BE2C (cell line): ENCODE data around the gene YDJC.
"Not testable (repeated sequence)": the region's sequence is repeated elsewhere in the genome, so short reads cannot be mapped to it uniquely, and the experiment has no call there.

Experiments used
- DNase-seq: peaks from one replicate; pipeline ENCODE4 v3.0.0-alpha.2; 2020
- H3K27me3 ChIP-seq: fragments of 250-450 bp; sonication (Bioruptor Pico); 2 replicates; pipeline ENCODE4 v1.5.1; 2020; ENCODE audit warnings: mild to moderate bottlenecking
- H3K36me3 ChIP-seq: fragments of 250-450 bp; sonication (Bioruptor Pico); 2 replicates; pipeline ENCODE4 v1.5.1; 2020; ENCODE audit warnings: mild to moderate bottlenecking
- H3K4me1 ChIP-seq: fragments of 250-450 bp; sonication (Bioruptor Pico); 2 replicates; pipeline ENCODE4 v1.5.1; 2020
- H3K4me3 ChIP-seq: 2 replicates; pipeline ENCODE4 v1.5.1; 2011; ENCODE audit warnings: low read depth, low read length
- H3K9me3 ChIP-seq: fragments of 250-450 bp; sonication (Bioruptor Pico); 2 replicates; pipeline ENCODE4 v1.5.1; 2020
- TF ChIP-seq, protein P1 (sequence below): IDR thresholded peaks from 2 replicates; pipeline ENCODE4 v1.5.1; 2012; ENCODE audit warnings: mild to moderate bottlenecking, low read depth, low read length

The YDJC gene

GRCh38 chr22:21603973-21604372 lies 25.8 kb downstream of the YDJC start:
- Histone ChIP-seq H3K27me3 (no peaks in the 10 kb centered on the region), H3K4me1 (no peaks in the 10 kb centered on the region), H3K4me3 (no peak overlapping the region), H3K9me3 (no peaks in the 10 kb centered on the region), H3K36me3 (peaks cover 15% of the 10 kb centered on the region)
- DNase-seq: no peak
- TF ChIP-seq, protein P1, sequence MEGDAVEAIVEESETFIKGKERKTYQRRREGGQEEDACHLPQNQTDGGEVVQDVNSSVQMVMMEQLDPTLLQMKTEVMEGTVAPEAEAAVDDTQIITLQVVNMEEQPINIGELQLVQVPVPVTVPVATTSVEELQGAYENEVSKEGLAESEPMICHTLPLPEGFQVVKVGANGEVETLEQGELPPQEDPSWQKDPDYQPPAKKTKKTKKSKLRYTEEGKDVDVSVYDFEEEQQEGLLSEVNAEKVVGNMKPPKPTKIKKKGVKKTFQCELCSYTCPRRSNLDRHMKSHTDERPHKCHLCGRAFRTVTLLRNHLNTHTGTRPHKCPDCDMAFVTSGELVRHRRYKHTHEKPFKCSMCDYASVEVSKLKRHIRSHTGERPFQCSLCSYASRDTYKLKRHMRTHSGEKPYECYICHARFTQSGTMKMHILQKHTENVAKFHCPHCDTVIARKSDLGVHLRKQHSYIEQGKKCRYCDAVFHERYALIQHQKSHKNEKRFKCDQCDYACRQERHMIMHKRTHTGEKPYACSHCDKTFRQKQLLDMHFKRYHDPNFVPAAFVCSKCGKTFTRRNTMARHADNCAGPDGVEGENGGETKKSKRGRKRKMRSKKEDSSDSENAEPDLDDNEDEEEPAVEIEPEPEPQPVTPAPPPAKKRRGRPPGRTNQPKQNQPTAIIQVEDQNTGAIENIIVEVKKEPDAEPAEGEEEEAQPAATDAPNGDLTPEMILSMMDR: no peak

DNA sequence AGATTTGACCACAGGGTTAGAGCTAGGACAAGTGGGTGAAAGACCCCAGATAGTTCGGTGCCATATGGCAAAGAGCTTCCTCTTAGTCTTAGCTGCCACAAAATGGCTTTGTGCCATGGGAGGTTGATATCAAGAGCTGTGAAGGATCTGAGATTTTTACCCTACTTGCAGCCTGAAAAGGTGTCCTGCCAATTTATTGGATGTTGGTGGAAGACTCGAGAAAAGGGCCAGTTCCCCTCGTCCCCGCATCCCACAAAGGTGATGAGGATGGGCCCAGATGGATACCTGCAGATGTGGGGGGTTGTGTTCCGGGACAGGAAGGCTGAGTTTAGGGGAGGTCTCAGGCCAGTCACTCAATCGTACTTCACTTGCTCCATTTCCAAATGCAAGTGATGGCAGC lies 27.2 kb downstream of the YDJC start:
- TF ChIP-seq, protein P1: no peak
- no peaks in the 10 kb centered on the region for H3K27me3 ChIP-seq
- no peak overlapping the region for H3K4me3 ChIP-seq
- peaks cover 18% of the 10 kb centered on the region for H3K36me3 ChIP-seq
- H3K4me1 ChIP-seq: no peaks in the 10 kb centered on the region
- H3K9me3 ChIP-seq: no peaks in the 10 kb centered on the region
- no peak for DNase-seq

- no peak for DNase-seq
- no peak overlapping the region for H3K4me3 ChIP-seq
- TF ChIP-seq, protein P1: no peak
- no peaks in the 10 kb centered on the region for H3K27me3 ChIP-seq
- H3K36me3 ChIP-seq: peaks cover 39% of the 10 kb centered on the region
- H3K9me3 ChIP-seq: no peaks in the 10 kb centered on the region
- H3K4me1 ChIP-seq: no peaks in the 10 kb centered on the region
Observed at GRCh38 chr22:21599053-21599893, 30.5 kb downstream of the YDJC start.

DNA sequence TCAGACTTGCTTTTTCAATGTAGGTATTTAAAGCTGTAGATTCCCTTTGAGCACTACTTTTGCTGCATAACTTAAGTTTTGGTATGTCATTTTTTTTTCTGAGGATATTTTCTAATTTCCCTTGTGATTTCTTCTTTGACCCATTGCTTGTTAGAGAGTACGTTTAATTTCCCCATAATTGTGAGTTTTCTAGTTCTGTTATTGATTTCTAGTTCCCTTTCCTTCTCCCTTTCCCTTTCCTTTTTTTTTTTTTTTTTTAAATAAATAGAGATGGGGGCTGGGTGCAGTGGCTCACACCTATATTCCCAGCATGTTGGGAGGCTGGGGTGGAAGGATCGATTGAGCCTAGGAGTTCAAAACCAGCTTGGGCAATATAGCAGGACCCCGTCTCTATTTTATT lies 31.5 kb downstream of the YDJC start:
- TF ChIP-seq, protein P1: no peak
- H3K27me3 ChIP-seq: no peaks in the 10 kb centered on the region
- no peak overlapping the region for H3K4me3 ChIP-seq
- peaks cover 46% of the 10 kb centered on the region for H3K36me3 ChIP-seq
- DNase-seq: no peak
- H3K9me3 ChIP-seq: no peaks in the 10 kb centered on the region
- H3K4me1 ChIP-seq: no peaks in the 10 kb centered on the region

DNA sequence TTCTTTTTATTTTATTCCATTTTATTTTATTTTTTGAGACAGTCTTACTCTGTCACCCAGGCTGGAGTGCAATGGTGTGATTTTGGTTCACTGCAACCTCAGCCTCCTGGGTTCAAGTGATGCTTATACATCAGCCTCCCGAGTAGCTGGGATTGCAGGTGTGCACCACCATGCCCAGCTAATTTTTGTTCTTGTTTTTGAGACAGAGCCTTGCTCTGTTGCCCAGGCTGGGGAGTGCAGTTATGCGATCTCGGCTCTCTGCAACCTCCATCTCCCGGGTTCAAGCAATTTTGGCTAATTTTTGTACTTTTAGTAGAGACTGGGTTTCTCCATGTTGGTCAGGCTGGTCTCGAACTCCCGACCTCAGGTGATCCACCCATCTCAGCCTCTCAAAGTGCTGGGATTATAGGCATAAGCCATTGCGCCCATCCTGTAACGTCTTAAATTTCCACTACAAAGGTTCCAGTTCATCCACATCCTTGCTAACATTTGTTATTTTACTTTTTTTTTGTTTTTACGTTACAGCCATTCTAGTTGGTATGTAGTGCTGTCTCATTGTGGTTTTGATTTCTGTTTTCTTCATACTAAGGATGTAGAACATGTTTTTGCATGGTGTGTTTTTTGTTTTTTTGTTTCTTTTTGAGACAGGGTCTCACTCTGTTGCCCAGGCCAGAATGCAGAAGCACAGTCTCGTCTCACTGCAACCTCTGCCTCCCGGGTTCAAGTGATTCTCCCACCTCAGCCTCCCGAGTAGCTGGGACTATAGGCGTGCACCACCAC lies 33.3 kb downstream of the YDJC start:
- DNase-seq: not testable (repeated sequence)
- H3K36me3 ChIP-seq: peaks cover 53% of the 10 kb centered on the region

DNA sequence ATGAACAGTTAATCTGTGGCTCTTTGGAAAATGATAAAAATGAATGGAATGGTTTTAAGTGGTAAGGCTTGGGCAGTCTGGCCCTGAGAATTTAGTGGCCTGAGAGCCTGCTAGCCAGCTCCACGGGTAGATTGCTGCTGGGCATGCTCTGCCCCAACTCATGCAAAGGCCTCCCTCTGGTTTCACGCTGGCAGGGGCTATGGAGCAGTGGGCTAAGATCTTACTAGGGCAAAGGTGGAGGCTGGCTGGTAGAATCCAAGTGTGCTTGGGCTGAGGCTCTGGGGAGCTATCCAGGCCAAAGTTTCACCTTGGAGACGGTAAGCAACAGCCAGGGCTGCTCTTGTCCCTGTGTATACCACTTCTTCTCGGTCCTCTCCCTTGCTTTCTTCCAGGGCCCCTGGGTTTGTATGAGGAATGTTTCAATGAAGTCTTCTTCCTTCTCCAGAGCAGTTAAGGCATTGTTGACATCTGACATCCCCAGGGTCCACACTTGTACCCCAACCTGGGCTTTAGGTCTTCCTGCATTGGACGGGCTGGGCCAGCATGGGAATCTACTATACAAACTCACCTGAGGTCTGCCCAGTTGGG lies 34.9 kb downstream of the YDJC start:
- TF ChIP-seq, protein P1: no peak
- H3K36me3 ChIP-seq: peaks cover 56% of the 10 kb centered on the region
- no peak overlapping the region for H3K4me3 ChIP-seq
- no peaks in the 10 kb centered on the region for H3K27me3 ChIP-seq
- no peaks in the 10 kb centered on the region for H3K9me3 ChIP-seq
- H3K4me1 ChIP-seq: no peaks in the 10 kb centered on the region
- DNase-seq: no peak

More for the DNA sequence above, 33.3 kb downstream of the YDJC start:
- H3K4me3 ChIP-seq, H3K27me3 ChIP-seq, H3K4me1 ChIP-seq, H3K9me3 ChIP-seq: not testable (repeated sequence)
